Measurements from ENCODE around the gene APOL4.

The APOL4 gene

DNA sequence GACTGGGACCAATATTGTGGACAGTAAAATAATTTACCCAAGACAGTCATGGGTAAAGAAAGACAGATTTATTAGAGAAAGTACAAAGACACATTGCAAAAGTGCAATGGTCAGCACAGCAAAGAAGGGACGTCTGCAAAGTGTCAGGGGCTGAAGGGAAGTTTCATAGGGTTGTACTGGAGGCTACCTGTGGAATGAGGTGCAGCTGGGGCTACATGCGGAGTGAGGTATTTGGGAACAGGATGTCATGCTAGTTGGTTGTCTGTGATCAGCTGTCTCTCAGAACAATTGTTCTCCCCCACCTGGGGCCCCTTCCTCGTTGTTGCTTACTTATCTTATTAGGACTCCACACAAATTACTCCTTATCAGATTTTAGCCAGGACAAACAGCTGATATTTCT, 29.7 kb downstream of the APOL4 start:
- no peak for DNase-seq
- TF ChIP-seq, protein P1, sequence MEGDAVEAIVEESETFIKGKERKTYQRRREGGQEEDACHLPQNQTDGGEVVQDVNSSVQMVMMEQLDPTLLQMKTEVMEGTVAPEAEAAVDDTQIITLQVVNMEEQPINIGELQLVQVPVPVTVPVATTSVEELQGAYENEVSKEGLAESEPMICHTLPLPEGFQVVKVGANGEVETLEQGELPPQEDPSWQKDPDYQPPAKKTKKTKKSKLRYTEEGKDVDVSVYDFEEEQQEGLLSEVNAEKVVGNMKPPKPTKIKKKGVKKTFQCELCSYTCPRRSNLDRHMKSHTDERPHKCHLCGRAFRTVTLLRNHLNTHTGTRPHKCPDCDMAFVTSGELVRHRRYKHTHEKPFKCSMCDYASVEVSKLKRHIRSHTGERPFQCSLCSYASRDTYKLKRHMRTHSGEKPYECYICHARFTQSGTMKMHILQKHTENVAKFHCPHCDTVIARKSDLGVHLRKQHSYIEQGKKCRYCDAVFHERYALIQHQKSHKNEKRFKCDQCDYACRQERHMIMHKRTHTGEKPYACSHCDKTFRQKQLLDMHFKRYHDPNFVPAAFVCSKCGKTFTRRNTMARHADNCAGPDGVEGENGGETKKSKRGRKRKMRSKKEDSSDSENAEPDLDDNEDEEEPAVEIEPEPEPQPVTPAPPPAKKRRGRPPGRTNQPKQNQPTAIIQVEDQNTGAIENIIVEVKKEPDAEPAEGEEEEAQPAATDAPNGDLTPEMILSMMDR (IDR thresholded peaks at IDR 0.05), result no peak

DNA sequence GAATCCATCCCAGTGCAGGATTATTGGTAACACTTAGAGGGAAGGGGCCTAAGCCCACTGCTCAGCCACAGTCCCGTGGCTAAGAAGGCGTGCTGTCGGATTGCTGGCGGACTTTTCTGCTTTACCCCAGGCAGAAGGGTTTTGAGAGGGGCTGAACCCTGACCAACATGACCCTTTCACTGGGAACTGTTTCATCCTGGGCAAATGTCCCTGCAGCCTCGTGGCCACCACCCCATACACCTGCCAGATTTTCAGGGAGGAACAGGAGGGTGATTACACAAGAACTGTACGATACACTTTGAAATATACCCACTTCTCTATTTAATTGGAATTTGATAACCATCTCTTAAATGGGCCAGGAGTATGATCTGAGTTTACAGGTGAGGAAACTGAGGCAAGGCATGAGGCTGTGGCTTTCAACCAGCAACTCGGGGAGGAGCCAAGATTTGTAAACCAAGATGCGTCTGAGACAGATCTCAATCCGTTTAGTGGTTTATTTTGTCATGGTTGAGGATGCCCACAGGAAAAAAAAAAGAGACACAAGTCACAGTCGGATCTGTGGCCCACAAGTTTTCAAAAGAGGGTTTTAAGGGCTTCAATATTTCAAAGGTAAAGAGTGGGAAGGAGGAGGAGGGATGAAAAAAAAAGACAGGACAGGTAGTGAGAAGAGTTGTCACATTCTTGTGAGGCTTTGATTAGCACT, 34.9 kb downstream of the APOL4 start:
- no peaks in the 10 kb centered on the region for H3K4me1 ChIP-seq
- intact Hi-C loops (cut with DNase I; ENCODE audit: low total_unique reads), result no loop called here
- no peak overlapping the region for H3K27ac ChIP-seq
- TF ChIP-seq, protein P1 (IDR thresholded peaks at IDR 0.05), result no peak
- no peaks in the 10 kb centered on the region for H3K27me3 ChIP-seq
- H3K9me3 ChIP-seq, result no peaks in the 10 kb centered on the region
- no peak for DNase-seq
- H3K36me3 ChIP-seq, result no peaks in the 10 kb centered on the region
- no peak overlapping the region for H3K4me3 ChIP-seq

More for the DNA sequence above, 29.7 kb downstream of the APOL4 start:
- no peak overlapping the region for H3K27ac ChIP-seq
- intact Hi-C loops (cut with DNase I; ENCODE audit: low total_unique reads), result no loop called here
- H3K9me3 ChIP-seq, result no peaks in the 10 kb centered on the region
- H3K4me3 ChIP-seq, result no peak overlapping the region
- H3K27me3 ChIP-seq, result no peaks in the 10 kb centered on the region
- H3K4me1 ChIP-seq, result no peaks in the 10 kb centered on the region
- H3K36me3 ChIP-seq, result no peaks in the 10 kb centered on the region

DNA sequence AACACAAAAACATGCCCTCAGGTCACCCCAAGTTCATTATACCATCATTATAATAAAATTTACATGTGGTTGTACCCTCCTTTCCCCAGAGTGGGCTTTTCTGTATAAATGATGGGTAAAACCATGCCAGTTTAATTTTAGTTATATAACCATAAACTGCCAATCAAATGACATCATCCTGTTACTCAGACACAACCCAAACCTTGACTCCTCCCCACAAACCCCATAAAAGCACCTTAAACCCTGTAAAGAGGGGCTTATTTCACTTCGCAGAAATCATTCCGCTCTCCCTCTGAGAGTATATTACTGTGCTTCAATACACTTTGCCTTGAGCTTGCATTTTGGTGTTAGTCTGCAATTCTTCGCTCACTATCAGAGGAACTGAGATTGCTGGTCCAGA, 35.5 kb downstream of the APOL4 start:
- Histone ChIP-seq H3K27ac (no peak overlapping the region), H3K36me3 (no peaks in the 10 kb centered on the region), H3K27me3 (no peaks in the 10 kb centered on the region), H3K4me3 (no peak overlapping the region), H3K4me1 (peaks cover 0 to 5% (median 2%) of the 10 kb centered on the region in 4 donors), H3K9me3 (no peaks in the 10 kb centered on the region)
- TF ChIP-seq, protein P1 (IDR thresholded peaks at IDR 0.05), result no peak
- intact Hi-C loops (cut with DNase I; ENCODE audit: low total_unique reads), result no loop called here
- no peak for DNase-seq

DNA sequence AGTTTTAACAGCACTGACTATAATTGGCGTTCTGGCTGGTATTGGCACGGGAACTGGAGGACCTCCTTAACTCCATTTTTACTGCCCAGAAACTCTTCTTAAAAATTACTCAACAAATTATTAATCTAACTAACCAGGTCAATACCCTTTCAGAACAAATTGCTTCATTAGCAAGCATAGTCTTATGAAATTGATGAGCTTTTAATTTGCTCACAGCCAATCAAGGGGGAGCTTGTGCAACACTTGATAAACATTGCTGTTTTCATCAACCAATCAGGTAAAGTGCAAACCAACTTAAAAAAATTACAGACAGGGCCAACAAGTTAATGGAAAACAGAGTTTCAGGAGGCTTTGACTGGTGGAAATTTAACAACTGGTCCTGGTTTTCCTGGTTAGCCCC, 36.5 kb downstream of the APOL4 start:
- TF ChIP-seq, protein P1 (IDR thresholded peaks at IDR 0.05), result no peak
- intact Hi-C loops (cut with DNase I; ENCODE audit: low total_unique reads), result no loop called here
- Histone ChIP-seq H3K36me3 (no peaks in the 10 kb centered on the region), H3K4me1 (peaks cover 0 to 14% (median 11%) of the 10 kb centered on the region in 4 donors), H3K27me3 (no peaks in the 10 kb centered on the region), H3K9me3 (no peaks in the 10 kb centered on the region), H3K27ac (no peak overlapping the region), H3K4me3 (no peak overlapping the region)
- DNase-seq, result no peak

DNA sequence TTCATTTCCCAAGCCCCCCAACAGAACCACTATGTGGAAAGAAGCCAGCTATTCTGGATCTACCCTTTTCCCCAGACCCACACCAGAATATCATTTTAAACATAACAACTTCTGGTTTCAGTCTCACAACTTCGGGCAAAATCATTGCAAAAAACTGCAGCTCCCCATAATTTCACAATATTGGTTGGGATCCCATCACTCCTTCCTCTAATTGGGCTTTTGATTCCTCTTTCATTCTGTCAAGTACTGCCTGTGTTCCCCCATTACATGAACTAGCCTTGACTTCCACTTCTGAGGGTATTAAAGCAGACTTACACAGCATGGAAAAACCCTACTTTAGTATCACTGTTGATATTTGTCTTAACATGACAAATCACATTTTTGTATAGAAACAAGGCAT, 37.0 kb downstream of the APOL4 start:
- no peak for DNase-seq
- TF ChIP-seq, protein P1 (IDR thresholded peaks at IDR 0.05), result no peak
- Histone ChIP-seq H3K4me3 (no peak overlapping the region), H3K4me1 (peaks cover 0 to 19% (median 15%) of the 10 kb centered on the region in 4 donors), H3K27me3 (no peaks in the 10 kb centered on the region), H3K27ac (no peak overlapping the region), H3K9me3 (no peaks in the 10 kb centered on the region), H3K36me3 (no peaks in the 10 kb centered on the region)
- intact Hi-C loops (cut with DNase I; ENCODE audit: low total_unique reads), result no loop called here

Measured in tibial artery (tissue), 4 donors.